Spleen (tissue), 11 donors: Measurements from ENCODE around the gene CGNL1. TPM values are rescaled to one million over a fixed set of nuclear protein-coding genes. Genes with fewer than 3 reads are reported as not detected.

Source experiments
- DNase-seq: peaks from one replicate; pipeline ENCODE4 v3.0.0-alpha.2; 2020
- H3K27ac ChIP-seq, 8 donors: fragments of 200-600 bp; sonication (generic) in 7 of 8; 1 replicate in 4 of 8; 2 replicates in 4 of 8; pipeline versions ENCODE4 v1.5.0 to v1.8.0; 2016 to 2021; ENCODE audit warnings: inconsistent platforms in 4 of 8, mild to moderate bottlenecking in 4 of 8, moderate library complexity in 1 of 8
- H3K27me3 ChIP-seq, 7 donors: fragments of 200-600 bp; sonication (generic) in 6 of 7; replicated peaks in 1 of 7; 1 replicate in 4 of 7; 2 replicates in 3 of 7; pipeline versions ENCODE4 v1.5.0 to v1.8.0; 2016 to 2021; ENCODE audit warnings: inconsistent platforms in 3 of 7, mild to moderate bottlenecking in 1 of 7
- H3K36me3 ChIP-seq, 6 donors: fragments of 200-600 bp; sonication (generic) in 5 of 6; 1 replicate in 4 of 6; 2 replicates in 2 of 6; pipeline versions ENCODE4 v1.5.0 to v1.8.0; 2016 to 2021; ENCODE audit warnings: inconsistent platforms in 2 of 6
- H3K4me1 ChIP-seq, 6 donors: fragments of 200-600 bp; sonication (generic) in 5 of 6; 1 replicate in 3 of 6; 2 replicates in 3 of 6; pipeline versions ENCODE4 v1.5.0 to v1.8.0; 2016 to 2021; ENCODE audit warnings: inconsistent platforms in 3 of 6
- H3K4me3 ChIP-seq, 8 donors: fragments of 200-600 bp; sonication (generic) in 7 of 8; 1 replicate in 4 of 8; 2 replicates in 4 of 8; pipeline versions ENCODE4 v1.5.0 to v1.8.0; 2016 to 2021; ENCODE audit warnings: inconsistent platforms in 4 of 8, mild to moderate bottlenecking in 4 of 8, moderate library complexity in 2 of 8
- H3K9me3 ChIP-seq, 8 donors: fragments of 200-600 bp; sonication (generic) in 7 of 8; 1 replicate in 4 of 8; 2 replicates in 4 of 8; pipeline versions ENCODE4 v1.5.0 to v1.8.0; 2016 to 2021; ENCODE audit warnings: inconsistent platforms in 4 of 8
- CTCF ChIP-seq, 11 experiments: fragments of 200-600 bp in 7 of 11; fragments of 450-650 bp in 4 of 11; sonication (generic) in 4 of 11; IDR thresholded peaks in 8 of 11; conservative IDR thresholded peaks in 3 of 11; 1 replicate in 7 of 11; 2 replicates in 4 of 11; pipeline versions ENCODE4 v1.4.0 to v1.8.0; 2016 to 2021; ENCODE audit warnings: antibody characterized with exemption in 11 of 11, inconsistent platforms in 4 of 11, mild to moderate bottlenecking in 1 of 11
- POLR2A ChIP-seq, 3 donors: fragments of 450-650 bp; IDR thresholded peaks; one replicate each; pipeline ENCODE4 v1.5.1; 2017; ENCODE audit warnings: antibody characterized with exemption in 3 of 3, mild to moderate bottlenecking in 1 of 3
- POLR2AphosphoS5 ChIP-seq, 3 donors: sonication (generic); formaldehyde crosslinking; IDR thresholded peaks; one replicate each; pipeline ENCODE4 v1.5.1; 2017; ENCODE audit warnings: antibody characterized with exemption in 3 of 3
- WGBS, 5 donors: extraction: QIAGEN DNeasy Blood & Tissue Kit in 3 of 5; methylation state at CpG; one replicate each; pipeline versions ENCODE4 v1.1.5 to v1.1.7; 2013 to 2018; 5-methylcytosine and 5-hydroxymethylcytosine counted together
- intact Hi-C: fragments of 100-400 bp; cut with DNase I; formaldehyde crosslinking; loops from one replicate; pipeline ENCODE4 v1.15.0; 2023; ENCODE audit warnings: low total_unique reads
- polyA plus RNA-seq, 3 donors: library from polyadenylated mRNA; stranded (reverse); fragments of 200-250 nt; gene quantifications; one replicate each; pipeline ENCODE4 v1.2.1, GENCODE V29; 2013
- total RNA-seq, 7 donors: library from RNA; depleted of rRNA in 3 of 7; stranded (reverse); fragments of >200 nt in 3 of 7; fragmentation: NEBNext Ultra II Directional in 4 of 7; extraction: Animal tissue kit (Norgen Biotek cat#: 25700) in 4 of 7; gene quantifications; one replicate each; pipeline versions ENCODE4 v1.1.0 to v1.2.1, GENCODE V29; 2016 to 2021
- donor health status: healthy with polysubstance abuse.
- donor health status: DM: no; HTN: no; CAD: no; lungs with moderate emphysema.
- donor health status: DM: no; HTN: no; CAD: no.
- donor health status: Bipolar disorder and iron deficiency.
- donor health status: healthy.
- donor health status: DM: no; HTN: no; CAD: no.
- donor health status: DM: yes; HTN: yes; CAD: no.

CGNL1 gene
- total and polyA plus RNA-seq, 10 donors: 0.07 to 0.73 (median 0.36) TPM

GRCh38 chr15:57559875-57560274 is 183.6 kb downstream of the CGNL1 start:
- 18 to 25% (median 20%) methylated on average over 5 of the region's 5 CpGs for WGBS, 5 donors
- no peak for TF ChIP-seq POLR2AphosphoS5 (IDR thresholded peaks at IDR 0.05)
- peak; percentile 41 to 87 (median 80) for TF ChIP-seq CTCF (IDR thresholded peaks at IDR 0.05 in 8 of 11, conservative IDR thresholded peaks at IDR 0.05 in 3 of 11)
- intact Hi-C loops: loop anchor here (5.0 kb wide), 2 partner anchors 147 to 302 kb away; partner anchors contain the start of gene POLR2M
- Histone ChIP-seq H3K27ac (no peak overlapping the region), H3K27me3 (peaks cover 0 to 13% (median 0%) of the 10 kb centered on the region in 7 donors), H3K36me3 (no peaks in the 10 kb centered on the region), H3K4me3 (no peak overlapping the region), H3K9me3 (no peaks in the 10 kb centered on the region), H3K4me1 (peaks cover 0 to 17% (median 8%) of the 10 kb centered on the region in 6 donors)
- DNase-seq: peak; percentile 83

GRCh38 chr15:57561041-57561711 is 184.9 kb downstream of the CGNL1 start:
- peak; percentile 84 for DNase-seq
- intact Hi-C loops: loop anchor here (5.0 kb wide), 1 partner anchor 146 kb away; the partner anchor contains the start of gene POLR2M
- Histone ChIP-seq H3K27ac (peak overlapping the region in 7 of 8 donors; percentile 30 to 70 (median 61)), H3K4me3 (peak overlapping the region in 1 of 8 donors; percentile 28), H3K4me1 (peaks cover 0 to 27% (median 17%) of the 10 kb centered on the region in 6 donors), H3K27me3 (peaks cover 0 to 22% (median 0%) of the 10 kb centered on the region in 7 donors), H3K9me3 (no peaks in the 10 kb centered on the region), H3K36me3 (no peaks in the 10 kb centered on the region)
- TF ChIP-seq CTCF (IDR thresholded peaks at IDR 0.05 in 8 of 11, conservative IDR thresholded peaks at IDR 0.05 in 3 of 11) (peak; percentile 70 to 90 (median 88)), POLR2A (IDR thresholded peaks at IDR 0.05) (no peak)
- 14 to 27% (median 20%) methylated on average over 9 of the region's 9 CpGs for WGBS, 5 donors

- no peak overlapping the region for H3K4me3 ChIP-seq
- TF ChIP-seq CTCF (IDR thresholded peaks at IDR 0.05 in 8 of 11, conservative IDR thresholded peaks at IDR 0.05 in 3 of 11) (no peak), POLR2A (IDR thresholded peaks at IDR 0.05) (no peak)
- H3K9me3 ChIP-seq: no peaks in the 10 kb centered on the region
- peaks cover 0 to 27% (median 17%) of the 10 kb centered on the region in 6 donors for H3K4me1 ChIP-seq
- WGBS, 5 donors: 43 to 60% (median 56%) methylated on average over 8 to 11 of the region's 11 CpGs
- intact Hi-C loops: loop anchor here (5.0 kb wide), 1 partner anchor 145 kb away; the partner anchor contains the start of gene POLR2M
- no peaks in the 10 kb centered on the region for H3K36me3 ChIP-seq
- no peak for DNase-seq
- H3K27me3 ChIP-seq: peaks cover 0 to 22% (median 0%) of the 10 kb centered on the region in 7 donors
- peak overlapping the region in 4 of 8 donors; percentile 54 to 68 (median 59) for H3K27ac ChIP-seq
Measured at GRCh38 chr15:57562196-57562769, 186.0 kb downstream of the CGNL1 start.

- H3K27me3 ChIP-seq: peaks cover 0 to 22% (median 0%) of the 10 kb centered on the region in 7 donors
- 49 to 76% (median 62%) methylated on average over 6 of the region's 6 CpGs for WGBS, 5 donors
- intact Hi-C loops: loop anchor here (5.0 kb wide), 1 partner anchor 144 kb away; the partner anchor contains the start of gene POLR2M
Measured at GRCh38 chr15:57563416-57563815, 187.1 kb downstream of the CGNL1 start.

More at GRCh38 chr15:57563416-57563815, 187.1 kb downstream of the CGNL1 start:
- Histone ChIP-seq H3K4me3 (no peak overlapping the region), H3K4me1 (peaks cover 0 to 27% (median 17%) of the 10 kb centered on the region in 6 donors), H3K9me3 (no peaks in the 10 kb centered on the region), H3K27ac (no peak overlapping the region), H3K36me3 (no peaks in the 10 kb centered on the region)
- TF ChIP-seq POLR2A (IDR thresholded peaks at IDR 0.05) (no peak), CTCF (IDR thresholded peaks at IDR 0.05 in 8 of 11, conservative IDR thresholded peaks at IDR 0.05 in 3 of 11) (no peak), POLR2AphosphoS5 (IDR thresholded peaks at IDR 0.05) (no peak)
- DNase-seq: no peak
